ENCODE measurements around the gene TATDN2.
A peak's percentile ranks its signal among the peaks of the same experiment; 100 is the strongest.
"Not testable (repeated sequence)": the region's sequence is repeated elsewhere in the genome, so short reads cannot be mapped to it uniquely, and the experiment has no call there.

Gene TATDN2

DNA sequence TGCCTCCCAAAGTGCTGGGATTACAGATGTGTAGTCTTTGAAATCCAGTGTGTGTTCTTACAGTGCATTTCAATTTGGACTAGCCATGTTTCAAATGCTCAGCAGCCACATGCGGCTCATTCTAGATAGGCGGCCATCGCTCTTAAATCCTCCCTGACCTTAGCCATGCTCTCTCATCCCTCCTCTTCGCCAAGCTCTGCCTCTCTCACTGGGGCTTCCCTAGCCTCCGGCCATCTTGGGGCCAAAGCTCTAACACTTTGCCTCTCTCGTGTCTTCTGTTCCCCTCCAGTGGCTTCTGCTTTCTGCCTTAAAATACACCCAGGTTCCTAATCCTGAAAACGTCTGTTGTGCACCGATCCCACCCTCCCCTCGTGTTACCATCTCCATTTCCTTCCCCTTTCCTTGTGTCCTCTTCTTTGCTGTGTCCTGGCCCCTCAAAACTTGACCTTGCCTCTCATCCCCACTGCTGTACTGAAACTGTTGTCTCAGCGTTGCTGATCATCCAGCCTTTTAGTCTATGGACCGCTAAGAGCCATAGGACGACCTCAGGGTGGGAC is 45.8 kb downstream of the TATDN2 start:
- Histone ChIP-seq H3K36me3 (peaks cover 28 to 66% (median 51%) of the 10 kb centered on the region in 11 experiments), H3K27me3 (no peaks in the 10 kb centered on the region), H3K4me1 (peaks cover 62 to 73% (median 68%) of the 10 kb centered on the region in 10 experiments), H3K4me2 (peak overlapping the region; percentile 82 to 98 (median 91)), H3K9ac (peak overlapping the region in 10 of 11 experiments; percentile 0 to 84 (median 76); a peak in 17 of 22 replicates), H3K27ac (peak overlapping the region in 10 of 11 experiments; percentile 78 to 94 (median 88); a peak in 20 of 22 replicates), H3K9me3 (replicated peaks in 1 of 11) (peaks cover 0 to 16% (median 9%) of the 10 kb centered on the region in 11 experiments; a peak in 17 of 22 replicates), H3K4me3 (peak overlapping the region in 6 of 10 experiments; percentile 48 to 65 (median 52); a peak in 11 of 20 replicates), H4K20me1 (peaks cover 0 to 6% (median 0%) of the 10 kb centered on the region in 11 experiments; a peak in 4 of 22 replicates)
- TF ChIP-seq Cebpa-rat (IDR thresholded peaks at IDR 0.05): no peak

DNA sequence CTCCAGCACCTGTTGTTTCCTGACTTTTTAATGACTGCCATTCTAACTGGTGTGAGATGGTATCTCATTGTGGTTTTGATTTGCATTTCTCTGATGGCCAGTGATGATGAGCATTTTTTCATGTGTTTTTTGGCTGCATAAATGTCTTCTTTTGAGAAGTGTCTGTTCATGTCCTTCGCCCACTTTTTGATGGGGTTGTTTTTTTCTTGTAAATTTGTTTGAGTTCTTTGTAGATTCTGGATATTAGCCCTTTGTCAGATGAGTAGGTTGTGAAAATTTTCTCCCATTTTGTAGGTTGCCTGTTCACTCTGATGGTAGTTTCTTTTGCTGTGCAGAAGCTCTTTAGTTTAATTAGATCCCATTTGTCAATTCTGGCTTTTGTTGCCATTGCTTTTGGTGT is 49.8 kb downstream of the TATDN2 start:
- not testable (repeated sequence) for H3K27me3 ChIP-seq, H3K27ac ChIP-seq, H3K4me3 ChIP-seq, H3K4me2 ChIP-seq, H3K9ac ChIP-seq
- peaks cover 33 to 60% (median 55%) of the 10 kb centered on the region in 10 experiments for H3K4me1 ChIP-seq
- peaks cover 6 to 42% (median 34%) of the 10 kb centered on the region in 11 experiments; a peak in 18 of 22 replicates for H4K20me1 ChIP-seq
- peaks cover 62 to 84% (median 69%) of the 10 kb centered on the region in 11 experiments for H3K36me3 ChIP-seq
- peaks cover 0 to 16% (median 9%) of the 10 kb centered on the region in 11 experiments; a peak in 17 of 22 replicates for H3K9me3 ChIP-seq (replicated peaks in 1 of 11)

DNA sequence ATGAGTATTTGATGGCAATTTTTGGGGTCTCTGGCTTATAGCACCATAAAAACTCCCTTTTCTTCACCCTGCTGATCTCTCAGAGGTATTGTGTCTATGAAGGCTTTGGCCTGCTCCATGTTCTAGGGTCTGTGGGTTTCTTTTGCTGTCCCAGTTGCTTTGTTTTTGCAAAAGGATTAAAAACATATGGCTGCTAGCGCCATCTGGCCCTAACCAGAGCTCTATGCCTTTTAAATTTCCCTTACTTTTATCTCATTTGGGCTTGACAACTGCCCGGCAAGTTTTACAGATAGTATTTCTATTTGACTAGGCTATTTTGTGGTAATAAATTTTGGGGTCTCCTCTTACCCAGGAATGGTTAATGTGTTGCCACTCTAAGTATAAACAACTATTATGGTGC is 50.9 kb downstream of the TATDN2 start:
- Histone ChIP-seq H3K9ac (peak overlapping the region in 10 of 11 experiments; percentile 13 to 67 (median 36); a peak in 18 of 22 replicates), H3K4me2 (peak overlapping the region; percentile 14 to 82 (median 69); a peak in 20 of 22 replicates), H4K20me1 (peaks cover 6 to 53% (median 41%) of the 10 kb centered on the region in 11 experiments; a peak in 19 of 22 replicates), H3K36me3 (peaks cover 73 to 88% (median 80%) of the 10 kb centered on the region in 11 experiments), H3K9me3 (replicated peaks in 1 of 11) (peaks cover 0 to 16% (median 9%) of the 10 kb centered on the region in 11 experiments; a peak in 17 of 22 replicates), H3K27ac (peak overlapping the region in 10 of 11 experiments; percentile 14 to 80 (median 62); a peak in 18 of 22 replicates), H3K27me3 (no peaks in the 10 kb centered on the region), H3K4me1 (peaks cover 22 to 49% (median 44%) of the 10 kb centered on the region in 10 experiments), H3K4me3 (0 out of 20 replicates have a peak overlapping the region, but pooled peaks of 1 of the 10 experiments have one; percentile 8)
- no peak for TF ChIP-seq Cebpa-rat (IDR thresholded peaks at IDR 0.05)

DNA sequence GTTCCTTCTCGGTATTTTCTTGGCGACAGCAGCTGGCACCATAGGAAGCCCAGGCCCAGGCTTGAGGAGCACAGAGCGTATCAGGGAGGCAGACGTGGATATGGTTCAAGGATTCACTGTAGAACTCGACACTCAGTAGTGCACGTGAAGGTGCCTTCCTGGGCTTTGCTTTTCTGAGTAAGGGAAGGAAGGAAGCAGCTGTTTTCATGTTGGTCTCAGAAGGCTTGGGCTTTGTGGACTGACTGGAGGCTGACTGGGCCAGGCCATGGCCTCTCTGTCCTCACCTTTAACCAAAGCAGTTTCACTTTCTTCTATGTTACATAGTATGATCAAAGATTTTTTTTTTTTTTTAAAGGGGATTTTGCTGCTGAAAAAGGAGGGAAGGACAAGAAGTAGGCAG is 51.4 kb downstream of the TATDN2 start:
- Histone ChIP-seq H3K27me3 (no peaks in the 10 kb centered on the region), H3K27ac (peak overlapping the region in 10 of 11 experiments; percentile 14 to 80 (median 62); a peak in 20 of 22 replicates), H3K4me3 (no peak overlapping the region), H4K20me1 (peaks cover 6 to 58% (median 43%) of the 10 kb centered on the region in 11 experiments; a peak in 19 of 22 replicates), H3K9ac (peak overlapping the region; percentile 25 to 67 (median 35); a peak in 20 of 22 replicates), H3K4me1 (peaks cover 17 to 44% (median 39%) of the 10 kb centered on the region in 10 experiments), H3K4me2 (peak overlapping the region; percentile 14 to 82 (median 69); a peak in 21 of 22 replicates), H3K36me3 (peaks cover 76 to 90% (median 83%) of the 10 kb centered on the region in 11 experiments), H3K9me3 (replicated peaks in 1 of 11) (peaks cover 0 to 16% (median 9%) of the 10 kb centered on the region in 11 experiments; a peak in 17 of 22 replicates)
- no peak for TF ChIP-seq Cebpa-rat (IDR thresholded peaks at IDR 0.05)

DNA sequence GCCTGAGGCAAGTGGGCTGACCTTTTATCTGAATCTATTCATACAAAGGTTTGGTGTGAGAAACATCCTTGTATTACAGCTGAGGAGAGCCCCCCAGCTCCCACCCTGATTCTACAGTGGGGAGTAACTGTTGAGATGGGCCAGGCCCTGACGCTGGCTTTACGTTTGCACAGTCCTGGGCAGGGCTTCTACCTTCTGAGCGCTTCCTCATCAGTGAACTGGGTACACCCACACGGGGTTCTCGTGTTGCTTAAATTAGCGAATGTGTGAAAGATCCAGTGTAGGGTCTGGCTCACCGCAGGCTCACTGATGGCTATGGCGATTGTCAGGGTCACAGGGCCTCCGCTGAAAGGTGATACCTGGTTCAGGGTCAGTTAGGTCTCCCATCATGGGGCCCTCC is 51.8 kb downstream of the TATDN2 start:
- Histone ChIP-seq H3K4me1 (peaks cover 16 to 40% (median 35%) of the 10 kb centered on the region in 10 experiments), H3K36me3 (peaks cover 76 to 90% (median 86%) of the 10 kb centered on the region in 11 experiments), H3K4me2 (peak overlapping the region in 10 of 11 experiments; percentile 14 to 82 (median 70); a peak in 19 of 22 replicates), H3K9ac (peak overlapping the region; percentile 25 to 67 (median 35); a peak in 20 of 22 replicates), H4K20me1 (peaks cover 6 to 62% (median 44%) of the 10 kb centered on the region in 11 experiments; a peak in 19 of 22 replicates), H3K27ac (peak overlapping the region in 10 of 11 experiments; percentile 14 to 80 (median 62); a peak in 20 of 22 replicates), H3K4me3 (no peak overlapping the region), H3K9me3 (replicated peaks in 1 of 11) (peaks cover 0 to 16% (median 9%) of the 10 kb centered on the region in 11 experiments; a peak in 17 of 22 replicates), H3K27me3 (no peaks in the 10 kb centered on the region)
- TF ChIP-seq Cebpa-rat (IDR thresholded peaks at IDR 0.05): no peak

DNA sequence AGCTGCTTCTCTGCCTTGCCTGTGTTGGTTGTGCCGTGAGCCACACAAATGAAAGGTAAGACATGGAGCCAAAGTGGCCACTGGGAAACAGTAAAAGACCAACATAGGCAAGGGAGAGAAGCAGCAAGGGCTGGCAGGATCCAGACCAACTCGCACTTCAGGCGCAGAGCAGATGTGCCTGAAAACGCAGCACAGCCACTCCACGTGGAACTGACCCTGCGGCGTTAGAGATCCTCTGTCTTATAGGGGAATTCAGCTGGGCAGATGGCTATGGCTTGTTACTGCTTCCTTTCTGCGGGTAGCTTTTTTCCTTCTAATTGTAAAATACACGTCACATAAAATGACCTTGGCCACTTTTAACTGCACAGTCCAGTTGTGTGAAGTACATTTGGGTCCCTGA is 54.8 kb downstream of the TATDN2 start:
- H3K36me3 ChIP-seq: peaks cover 85 to 98% (median 95%) of the 10 kb centered on the region in 11 experiments
- no peak overlapping the region for H3K27ac ChIP-seq
- no peak for TF ChIP-seq Cebpa-rat (IDR thresholded peaks at IDR 0.05)
- peaks cover 10 to 83% (median 54%) of the 10 kb centered on the region in 11 experiments; a peak in 19 of 22 replicates for H4K20me1 ChIP-seq
- H3K4me3 ChIP-seq: no peak overlapping the region
- no peak overlapping the region for H3K4me2 ChIP-seq
- peaks cover 16 to 36% (median 33%) of the 10 kb centered on the region in 10 experiments for H3K4me1 ChIP-seq
- H3K27me3 ChIP-seq: no peaks in the 10 kb centered on the region
- no peaks in the 10 kb centered on the region for H3K9me3 ChIP-seq (replicated peaks in 1 of 11)
- no peak overlapping the region for H3K9ac ChIP-seq

DNA sequence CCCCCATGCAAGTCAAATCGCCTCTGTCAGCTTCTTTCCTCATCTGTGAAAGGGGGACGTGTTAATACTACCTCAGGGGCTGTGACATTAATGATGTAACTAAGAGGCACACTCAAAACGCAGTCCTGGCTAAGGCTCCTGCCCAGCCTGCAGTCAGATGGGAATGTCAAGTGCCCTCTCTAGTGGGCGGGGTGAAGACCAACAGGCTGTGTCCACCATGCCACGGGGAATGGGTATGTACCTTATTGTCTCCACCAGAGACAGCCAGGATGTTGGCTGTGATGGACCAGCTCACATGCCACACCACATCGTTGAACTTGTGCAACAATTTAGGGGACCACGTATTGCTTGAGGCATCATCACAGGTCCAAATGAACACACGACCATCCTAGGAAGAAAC is 55.5 kb downstream of the TATDN2 start:
- Histone ChIP-seq H3K27ac (no peak overlapping the region), H4K20me1 (peaks cover 10 to 83% (median 54%) of the 10 kb centered on the region in 11 experiments; a peak in 19 of 22 replicates), H3K4me2 (no peak overlapping the region), H3K36me3 (peaks cover 92 to 100% (median 98%) of the 10 kb centered on the region in 11 experiments), H3K9me3 (replicated peaks in 1 of 11) (no peaks in the 10 kb centered on the region), H3K9ac (no peak overlapping the region), H3K4me3 (no peak overlapping the region), H3K27me3 (no peaks in the 10 kb centered on the region), H3K4me1 (peaks cover 15 to 31% (median 29%) of the 10 kb centered on the region in 10 experiments)
- TF ChIP-seq Cebpa-rat (IDR thresholded peaks at IDR 0.05): no peak

DNA sequence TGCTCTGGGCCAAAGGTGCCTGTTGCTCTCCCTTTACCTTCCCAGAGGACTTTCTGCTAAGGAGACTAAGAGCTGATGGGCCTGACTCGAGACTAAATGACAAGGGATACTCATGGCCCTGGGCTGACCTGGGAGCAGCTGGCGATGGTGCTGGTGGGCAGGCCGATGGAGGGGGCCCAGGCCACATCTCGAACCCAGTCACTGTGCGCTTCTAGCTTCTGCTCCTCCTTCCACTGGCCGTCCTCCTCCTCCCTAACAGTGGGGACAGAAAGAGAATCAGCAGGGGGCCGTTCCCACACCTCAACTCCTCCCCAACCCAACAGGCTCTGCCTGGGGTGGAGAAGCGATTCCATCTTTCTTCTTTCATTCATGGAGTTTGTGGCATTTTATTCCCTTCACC is 56.6 kb downstream of the TATDN2 start:
- peaks cover 7 to 78% (median 49%) of the 10 kb centered on the region in 11 experiments; a peak in 20 of 22 replicates for H4K20me1 ChIP-seq
- peaks cover 15 to 31% (median 24%) of the 10 kb centered on the region in 10 experiments for H3K4me1 ChIP-seq
- no peak overlapping the region for H3K9ac ChIP-seq
- H3K4me3 ChIP-seq: no peak overlapping the region
- peak overlapping the region in 1 of 11 experiments; percentile 5; a peak in 2 of 22 replicates for H3K27ac ChIP-seq
- peaks cover 99 to 100% (median 100%) of the 10 kb centered on the region in 11 experiments for H3K36me3 ChIP-seq
- H3K4me2 ChIP-seq: no peak overlapping the region
- no peaks in the 10 kb centered on the region for H3K9me3 ChIP-seq (replicated peaks in 1 of 11)
- H3K27me3 ChIP-seq: no peaks in the 10 kb centered on the region
- no peak for TF ChIP-seq Cebpa-rat (IDR thresholded peaks at IDR 0.05)

All from BLaER1 treated with 17β-estradiol and CSF1 and Interleukin-3, amounts not matched to agents 10 nM and 100 nM (cell line).